Endothelial cell of umbilical vein (primary cell): ENCODE results near the gene STARD3NL. TPM values are rescaled to one million over a fixed set of nuclear protein-coding genes. Genes with fewer than 3 reads are reported as not detected.

Source experiments
- BruUV-seq: library from RNA; stranded (reverse); fragments of 400-500 nt; replicated peaks from 2 replicates; lab custom pipeline; 2021; lab: Mats Ljungman, UMichigan
- CTCF ChIA-PET: fragments of 300-600, 350-600 bp; sonication (Branson Sonifier 250); formaldehyde crosslinking; loops from one replicate; lab custom pipeline; 2021; ENCODE audit warnings: antibody characterized with exemption, inconsistent platforms; lab: Charles Lee
- POLR2A ChIA-PET: fragments of 300-600, 350-600 bp; sonication (Branson Sonifier 250); formaldehyde crosslinking; loops from one replicate; lab custom pipeline; 2021; ENCODE audit warnings: antibody characterized with exemption, inconsistent platforms; lab: Charles Lee
- DNase-seq: peaks from one replicate; pipeline ENCODE4 v3.0.0-alpha.2; 2011; ENCODE audit warnings: low read depth, low spot score
- FAIRE-seq: peaks from 2 replicates; lab custom pipeline; 2011; peaks lifted over from hg19 to GRCh38; lab: Jason Lieb, UNC
- H2AFZ ChIP-seq: 2 replicates; pipeline ENCODE4 v1.6.0; 2012; ENCODE audit warnings: low read depth, low read length, control low read depth, inconsistent platforms
- H3K27ac ChIP-seq: 2 replicates; pipeline ENCODE4 v1.5.1; 2011; ENCODE audit warnings: low read depth, mild to moderate bottlenecking, control low read depth, low read length, moderate library complexity; ENCODE audit not compliant: insufficient read depth
- H3K27me3 ChIP-seq, 2 experiments: 2 replicates each; pipeline versions ENCODE4 v1.6.0 to v1.6.1; 2011; ENCODE audit warnings: low read length in 2 of 2, mixed read lengths in 1 of 2; ENCODE audit not compliant: control insufficient read depth in 2 of 2, insufficient read depth in 2 of 2
- H3K36me3 ChIP-seq, 2 experiments: 2 replicates in 1 of 2; 3 replicates in 1 of 2; pipeline ENCODE4 v1.5.1; 2011; ENCODE audit warnings: low read length in 2 of 2, mild to moderate bottlenecking in 1 of 2, moderate library complexity in 1 of 2; ENCODE audit not compliant: control insufficient read depth in 2 of 2, insufficient read depth in 2 of 2; ENCODE audit errors: extremely low read depth in 1 of 2
- H3K4me1 ChIP-seq: 3 replicates; pipeline ENCODE4 v1.5.1; 2011; ENCODE audit warnings: mild to moderate bottlenecking, low read length; ENCODE audit not compliant: control insufficient read depth, insufficient read depth; ENCODE audit errors: extremely low read depth
- H3K4me2 ChIP-seq: 2 replicates; pipeline ENCODE4 v1.6.1; 2011; ENCODE audit warnings: low read length, control low read depth, mixed read lengths; ENCODE audit not compliant: insufficient read depth
- H3K4me3 ChIP-seq, 3 experiments: fragments of 200-600 bp in 1 of 3; sonication (generic), shearing (Covaris generic) in 1 of 3; replicated peaks in 1 of 3; 2 replicates each; pipeline ENCODE4 v1.5.1; 2011 to 2016; ENCODE audit warnings: control low read depth in 3 of 3, low read length in 3 of 3, mild to moderate bottlenecking in 2 of 3, inconsistent platforms in 1 of 3, low read depth in 1 of 3, moderate library complexity in 1 of 3; ENCODE audit not compliant: insufficient read depth in 1 of 3
- H3K79me2 ChIP-seq: 2 replicates; pipeline ENCODE4 v1.6.0; 2012; ENCODE audit warnings: low read length, inconsistent platforms; ENCODE audit not compliant: control insufficient read depth, insufficient read depth
- H3K9ac ChIP-seq: replicated peaks from 2 replicates; pipeline ENCODE3; 2011; ENCODE audit warnings: low read length, control low read depth; ENCODE audit not compliant: insufficient read depth; ENCODE audit errors: extremely low read depth
- H3K9me1 ChIP-seq: replicated peaks from 3 replicates; pipeline ENCODE4 v1.6.0; 2011; ENCODE audit warnings: mild to moderate bottlenecking, low read length; ENCODE audit not compliant: control insufficient read depth, insufficient read depth; ENCODE audit errors: extremely low read depth
- H3K9me3 ChIP-seq: replicated peaks from 2 replicates; pipeline ENCODE4 v1.5.1; 2012; ENCODE audit warnings: low read length, inconsistent platforms; ENCODE audit not compliant: control insufficient read depth, insufficient read depth
- H4K20me1 ChIP-seq: replicated peaks from 2 replicates; pipeline ENCODE3; 2011; ENCODE audit warnings: mild to moderate bottlenecking, low read length; ENCODE audit not compliant: control insufficient read depth, insufficient read depth; ENCODE audit errors: extremely low read depth
- FOS ChIP-seq: IDR thresholded peaks from 2 replicates; pipeline ENCODE4 v1.6.1; 2011; ENCODE audit warnings: mild to moderate bottlenecking, low read length, moderate library complexity, borderline replicate concordance; ENCODE audit not compliant: insufficient read depth
- JUN ChIP-seq: IDR thresholded peaks from 2 replicates; pipeline ENCODE4 v1.6.1; 2011; ENCODE audit warnings: borderline replicate concordance, low read depth; ENCODE audit not compliant: insufficient read length, insufficient read depth
- MYC ChIP-seq: IDR thresholded peaks from one replicate; pipeline ENCODE4 v1.6.1; 2011; ENCODE audit warnings: mild to moderate bottlenecking, low read depth, low read length
- POLR2A ChIP-seq: IDR thresholded peaks from 2 replicates; pipeline ENCODE4 v1.6.1; 2012; ENCODE audit warnings: low read depth, mild to moderate bottlenecking, control low read depth, low read length
- dilution Hi-C: fragments of 300-500 bp; cut with MboI; formaldehyde crosslinking; loops from one replicate; pipeline ENCODE4 v1.15.0; 2019; ENCODE audit warnings: low sequenced_read_pairs; ENCODE audit not compliant: extremely low pct_ligation_motif_present
- intact Hi-C: fragments of 100-400 bp; cut with micrococcal nuclease; formaldehyde crosslinking; loops from one replicate; pipeline ENCODE4 v1.10.0; 2022
- polyA plus RNA-seq, 4 experiments: library from polyadenylated mRNA; depleted of rRNA in 3 of 4; stranded (reverse) in 3 of 4; unstranded in 1 of 4; fragments of >200 nt; gene quantifications; 2 replicates each; pipeline versions ENCODE4 v1.2.1 to v1.2.3, GENCODE V29; 2011 to 2012; ENCODE audit warnings: missing spikeins in 1 of 4
- total RNA-seq: library from RNA; stranded (reverse); gene quantifications from 2 replicates; pipeline ENCODE4 v1.2.3, GENCODE V29; 2021
- TF ChIP-seq, protein P1 (sequence below), 2 donors: IDR thresholded peaks; 1 replicate in 1 of 2; 2 replicates in 1 of 2; pipeline ENCODE4 v1.5.1; 2011; ENCODE audit warnings: low read length in 2 of 2, mild to moderate bottlenecking in 2 of 2, moderate library complexity in 2 of 2, control low read depth in 1 of 2, inconsistent platforms in 1 of 2, low read depth in 1 of 2; ENCODE audit not compliant: insufficient read depth in 1 of 2; ENCODE audit errors: extremely low read depth in 1 of 2
- TF ChIP-seq, protein P2 (sequence below): IDR thresholded peaks from 2 replicates; pipeline ENCODE4 v1.6.1; 2011; ENCODE audit not compliant: insufficient read depth, insufficient read length

STARD3NL gene
- total and polyA plus RNA-seq, 2 donors (not counting 3 experiments of a cell fraction or from before 2014, with no cell fraction given) = 52.8 to 73.6 TPM

DNA sequence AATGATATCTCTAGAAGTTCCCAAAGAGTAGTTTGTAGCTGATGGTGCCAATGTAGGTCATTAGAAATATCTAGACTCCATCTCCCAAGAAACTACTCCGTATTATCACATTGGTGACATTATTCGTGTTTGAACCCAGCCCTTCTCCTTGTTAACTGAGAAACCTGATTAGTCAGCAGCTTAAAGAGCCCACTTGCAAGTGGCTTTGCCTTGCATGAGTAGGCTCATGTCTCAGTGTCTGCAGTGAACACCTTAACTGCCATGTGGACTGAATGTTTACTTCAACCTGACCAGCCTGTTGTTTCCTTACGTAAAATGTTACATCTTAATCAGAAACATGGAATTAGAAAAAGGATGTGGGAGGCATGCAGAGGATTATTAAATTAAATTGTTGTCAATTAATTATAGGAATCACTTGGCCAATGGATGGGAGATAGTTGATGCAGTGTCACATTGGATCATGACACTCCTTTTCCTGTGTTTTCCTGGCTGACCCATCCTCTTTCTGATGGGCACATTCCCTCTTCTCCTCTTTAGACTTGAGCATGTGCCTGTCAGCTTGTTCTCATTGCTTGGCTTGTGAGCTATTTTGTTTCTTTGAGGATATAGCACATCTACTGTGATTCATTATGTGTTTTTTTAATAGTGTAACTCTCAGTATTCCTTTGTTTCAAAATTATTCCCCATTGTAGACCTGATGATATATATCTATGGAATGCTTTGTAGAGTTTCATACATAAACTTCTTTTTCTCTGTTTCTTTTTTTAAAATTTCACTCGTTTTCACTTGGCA, 18.0 kb downstream of the STARD3NL start:
- Histone ChIP-seq H2AFZ (no peak overlapping the region), H3K4me1 (peaks cover 30% of the 10 kb centered on the region), H3K79me2 (peaks cover 82% of the 10 kb centered on the region), H3K27ac (peak overlapping the region; percentile 81), H4K20me1 (peaks cover 2% of the 10 kb centered on the region), H3K9me1 (no peaks in the 10 kb centered on the region), H3K36me3 (no peaks in the 10 kb centered on the region), H3K4me2 (peak overlapping the region; percentile 80), H3K9ac (peak overlapping the region; percentile 80), H3K27me3 (no peaks in the 10 kb centered on the region), H3K9me3 (no peaks in the 10 kb centered on the region), H3K4me3 (peak overlapping the region in 2 of 3 experiments; percentile 12 to 22)
- POLR2A ChIA-PET = interaction anchor here (1.3 to 2.5 kb wide), 2 partner anchors 18 to 19 kb away, joined by 9 to 10 read pairs; partner anchors contain the start of gene STARD3NL
- no TSS peak for BruUV-seq
- CTCF ChIA-PET = interaction anchor here (0.8 to 5.2 kb wide), 15 partner anchors 9 to 174 kb away, joined by 3 to 123 read pairs (median 6); partner anchors contain the start of gene STARD3NL
- TF ChIP-seq POLR2A (no peak), FOS (peak; percentile 27), JUN (peak; percentile 22), MYC (no peak)
- TF ChIP-seq, protein P1, sequence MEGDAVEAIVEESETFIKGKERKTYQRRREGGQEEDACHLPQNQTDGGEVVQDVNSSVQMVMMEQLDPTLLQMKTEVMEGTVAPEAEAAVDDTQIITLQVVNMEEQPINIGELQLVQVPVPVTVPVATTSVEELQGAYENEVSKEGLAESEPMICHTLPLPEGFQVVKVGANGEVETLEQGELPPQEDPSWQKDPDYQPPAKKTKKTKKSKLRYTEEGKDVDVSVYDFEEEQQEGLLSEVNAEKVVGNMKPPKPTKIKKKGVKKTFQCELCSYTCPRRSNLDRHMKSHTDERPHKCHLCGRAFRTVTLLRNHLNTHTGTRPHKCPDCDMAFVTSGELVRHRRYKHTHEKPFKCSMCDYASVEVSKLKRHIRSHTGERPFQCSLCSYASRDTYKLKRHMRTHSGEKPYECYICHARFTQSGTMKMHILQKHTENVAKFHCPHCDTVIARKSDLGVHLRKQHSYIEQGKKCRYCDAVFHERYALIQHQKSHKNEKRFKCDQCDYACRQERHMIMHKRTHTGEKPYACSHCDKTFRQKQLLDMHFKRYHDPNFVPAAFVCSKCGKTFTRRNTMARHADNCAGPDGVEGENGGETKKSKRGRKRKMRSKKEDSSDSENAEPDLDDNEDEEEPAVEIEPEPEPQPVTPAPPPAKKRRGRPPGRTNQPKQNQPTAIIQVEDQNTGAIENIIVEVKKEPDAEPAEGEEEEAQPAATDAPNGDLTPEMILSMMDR (IDR thresholded peaks at IDR 0.05; ENCODE audit: extremely low read depth in 1 of 2, insufficient read depth in 1 of 2, low read depth in 1 of 2, low read length in 2 of 2) = no peak
- TF ChIP-seq, protein P2, sequence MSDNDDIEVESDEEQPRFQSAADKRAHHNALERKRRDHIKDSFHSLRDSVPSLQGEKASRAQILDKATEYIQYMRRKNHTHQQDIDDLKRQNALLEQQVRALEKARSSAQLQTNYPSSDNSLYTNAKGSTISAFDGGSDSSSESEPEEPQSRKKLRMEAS = no peak
- FAIRE-seq (peak; percentile 37), DNase-seq (peak; percentile 76)
- dilution Hi-C loops (no loop called here), intact Hi-C loops (loop anchor here (1.0 kb wide), 2 partner anchors 18 to 19 kb away; partner anchors contain the start of gene STARD3NL)
